Kidney (tissue), 14 donors: ENCODE data around the gene S100Z. TPM values are rescaled to one million over a fixed set of nuclear protein-coding genes. Genes with fewer than 3 reads are reported as not detected.

Experiments
- DNase-seq, 5 donors: peaks; one replicate each; pipeline ENCODE4 v3.0.0-alpha.2; 2013 to 2020
- FAIRE-seq: peaks from 2 replicates; lab custom pipeline; 2012; peaks lifted over from hg19 to GRCh38; lab: Jason Lieb, UNC
- H3K27ac ChIP-seq, 2 donors: one replicate each; pipeline ENCODE4 v1.7.0; 2013; ENCODE audit warnings: low read depth in 2 of 2, low read length in 2 of 2, inconsistent platforms in 1 of 2
- H3K27me3 ChIP-seq: one replicate; pipeline ENCODE4 v1.7.1; 2013; ENCODE audit warnings: low read length, inconsistent platforms; ENCODE audit not compliant: control insufficient read depth, insufficient read depth
- H3K36me3 ChIP-seq, 3 donors: one replicate each; pipeline versions ENCODE4 v1.7.0 to v1.7.1; 2013; ENCODE audit warnings: low read length in 3 of 3, control low read depth in 1 of 3, inconsistent platforms in 1 of 3; ENCODE audit not compliant: insufficient read depth in 3 of 3, control insufficient read depth in 2 of 3
- H3K4me1 ChIP-seq, 3 donors: one replicate each; pipeline versions ENCODE4 v1.7.0 to v1.7.1; 2013; ENCODE audit warnings: low read length in 3 of 3, inconsistent platforms in 1 of 3, low read depth in 1 of 3; ENCODE audit not compliant: control insufficient read depth in 2 of 3, insufficient read depth in 2 of 3
- H3K4me3 ChIP-seq, 3 donors: one replicate each; pipeline versions ENCODE4 v1.7.0 to v1.8.1; 2013; ENCODE audit warnings: low read length in 3 of 3, control low read depth in 1 of 3, inconsistent platforms in 1 of 3
- H3K9ac ChIP-seq, 3 donors: one replicate each; pipeline versions ENCODE4 v1.7.0 to v1.7.1; 2013; ENCODE audit warnings: low read length in 3 of 3, control low read depth in 1 of 3, inconsistent platforms in 1 of 3
- H3K9me3 ChIP-seq, 3 donors: one replicate each; pipeline versions ENCODE4 v1.7.0 to v1.7.1; 2013; ENCODE audit warnings: low read length in 3 of 3, control low read depth in 1 of 3, inconsistent platforms in 1 of 3; ENCODE audit not compliant: control insufficient read depth in 2 of 3, insufficient read depth in 1 of 3
- CTCF ChIP-seq: IDR thresholded peaks from 3 replicates; pipeline ENCODE4 v1.5.1; 2012; ENCODE audit warnings: mild to moderate bottlenecking, moderate library complexity, borderline replicate concordance; ENCODE audit not compliant: insufficient read depth; ENCODE audit errors: extremely low read depth
- intact Hi-C: fragments of 100-400 bp; cut with DNase I; formaldehyde crosslinking; loops from one replicate; pipeline ENCODE4 v1.11.1; 2022
- polyA plus RNA-seq: library from polyadenylated mRNA; stranded (reverse); fragments of 350-450 nt; fragmentation: Illumina TruSeq; extraction: RNeasy Lipid Tissue Mini Kit (QIAGEN cat#74804); gene quantifications from one replicate; pipeline ENCODE4 v1.2.3, GENCODE V29; 2014; ENCODE audit warnings: low read depth, low replicate concordance; ENCODE audit not compliant: insufficient read depth
- total RNA-seq: library from RNA; stranded (reverse); fragmentation: NEBNext Ultra II Directional; extraction: Animal tissue kit (Norgen Biotek cat#: 25700); gene quantifications from one replicate; pipeline ENCODE4 v1.2.1, GENCODE V29; 2021
- donor health status: control.
- donor health status: control.
- donor health status: control.
- donor health status: control.
- donor health status: control.
- donor health status: DM: yes; HTN: yes; CAD: no.
- donor health status: Normal renal cell carcinoma (clear cell type).

S100Z gene
- total and polyA plus RNA-seq, 2 donors from 2014 or later = 0.69 to 1.2 TPM

- H3K36me3 ChIP-seq = no peaks in the 10 kb centered on the region
- H3K9ac ChIP-seq = peak within 1 kb of the TSS in 1 of 3 donors; percentile 12
- no peaks in the 10 kb centered on the region for H3K9me3 ChIP-seq
- H3K27me3 ChIP-seq = peaks cover 12% of the 10 kb centered on the region
- intact Hi-C loops = no loop called here
- no peak for FAIRE-seq
- peak within 1 kb of the TSS; percentile 31 to 64 (median 50) for H3K4me3 ChIP-seq
- TF ChIP-seq CTCF = no peak
- peak within 1 kb of the TSS; percentile 55 to 65 for H3K27ac ChIP-seq
- peaks cover 0 to 4% (median 0%) of the 10 kb centered on the region in 3 donors for H3K4me1 ChIP-seq
- no peak for DNase-seq
These were observed 103.2 kb downstream of the S100Z start, which contains the start of gene CRHBP for GRCh38 chr5:76952795-76953536. Gene CRHBP (plus strand): TSS chr5:76953045. CDS start chr5:76953135, 90 bp downstream.

- Histone ChIP-seq H3K4me3 (peak overlapping the region; percentile 31 to 64 (median 50)), H3K4me1 (peaks cover 0 to 4% (median 0%) of the 10 kb centered on the region in 3 donors), H3K27me3 (peaks cover 12% of the 10 kb centered on the region), H3K36me3 (no peaks in the 10 kb centered on the region), H3K27ac (peak overlapping the region; percentile 55 to 65), H3K9me3 (no peaks in the 10 kb centered on the region), H3K9ac (peak overlapping the region in 1 of 3 donors; percentile 12)
- TF ChIP-seq CTCF = no peak
- DNase-seq = peak; percentile 45 to 72 (median 47)
- intact Hi-C loops = no loop called here
- no peak for FAIRE-seq
These were observed 104.0 kb downstream of the S100Z start for GRCh38 chr5:76953551-76954382.

- H3K27ac ChIP-seq = peak overlapping the region; percentile 3
- FAIRE-seq = no peak
- no peaks in the 10 kb centered on the region for H3K9me3 ChIP-seq
- H3K27me3 ChIP-seq = peaks cover 12% of the 10 kb centered on the region
- no peak for TF ChIP-seq CTCF
- DNase-seq = peak in 1 of 5 donors; percentile 23
- peaks cover 0 to 4% (median 0%) of the 10 kb centered on the region in 3 donors for H3K4me1 ChIP-seq
- no peaks in the 10 kb centered on the region for H3K36me3 ChIP-seq
- H3K9ac ChIP-seq = peak overlapping the region in 1 of 3 donors; percentile 12
- H3K4me3 ChIP-seq = peak overlapping the region in 2 of 3 donors; percentile 28 to 64
- intact Hi-C loops = no loop called here
These were observed 104.6 kb downstream of the S100Z start for GRCh38 chr5:76954383-76954763.
